Lower leg skin (tissue), 3 donors: Measurements from ENCODE around the gene DGKD.

Experiments
- POLR2A ChIP-seq, 2 donors: fragments of 450-650 bp; IDR thresholded peaks; one replicate each; pipeline ENCODE4 v1.6.1; 2016 to 2017; ENCODE audit warnings: antibody characterized with exemption in 2 of 2, mild to moderate bottlenecking in 1 of 2, moderate library complexity in 1 of 2
- TF ChIP-seq, protein P1 (sequence below), 3 donors: fragments of 450-650 bp; IDR thresholded peaks; one replicate each; pipeline ENCODE4 v1.5.1; 2016; ENCODE audit warnings: antibody characterized with exemption in 3 of 3, mild to moderate bottlenecking in 3 of 3, moderate library complexity in 2 of 3

DNA sequence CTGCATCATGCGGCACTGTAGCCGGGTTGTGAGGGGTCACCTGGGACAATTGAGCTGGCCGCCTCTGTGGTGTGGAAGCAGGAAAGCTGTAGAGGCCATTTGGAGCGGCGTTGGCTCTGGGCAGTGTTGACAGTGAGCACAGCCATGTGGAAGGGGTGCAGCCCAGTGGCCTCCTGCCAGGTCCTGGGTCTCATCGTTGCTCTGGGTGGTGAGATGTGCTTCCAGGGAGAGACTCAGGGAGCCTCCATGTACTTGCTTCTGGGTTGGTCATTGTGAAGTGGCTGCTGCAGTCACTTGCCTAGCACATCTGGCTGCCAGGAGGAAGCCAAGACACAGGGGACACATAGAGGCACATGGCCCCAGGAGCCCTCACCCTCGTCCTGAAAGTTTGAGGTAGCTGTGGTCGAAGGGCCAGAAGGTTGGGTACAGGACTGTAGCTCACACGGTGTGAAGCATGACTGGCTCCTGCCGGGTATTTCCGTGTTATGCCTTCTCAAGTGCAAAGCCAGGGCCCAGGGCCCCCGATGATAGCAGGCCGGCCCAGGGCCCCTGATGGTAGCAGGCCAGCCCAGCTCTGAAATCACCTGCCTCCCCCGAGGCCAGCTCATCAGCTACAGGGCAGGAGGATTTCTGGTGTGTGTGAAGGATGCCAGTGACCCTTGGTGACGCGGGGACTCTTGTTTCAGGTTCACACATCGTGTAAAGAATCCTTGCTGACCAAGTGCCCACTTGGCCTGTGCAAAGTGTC is 82.6 kb downstream of the DGKD start:
- no peak for TF ChIP-seq POLR2A (IDR thresholded peaks at IDR 0.05)
- TF ChIP-seq, protein P1, sequence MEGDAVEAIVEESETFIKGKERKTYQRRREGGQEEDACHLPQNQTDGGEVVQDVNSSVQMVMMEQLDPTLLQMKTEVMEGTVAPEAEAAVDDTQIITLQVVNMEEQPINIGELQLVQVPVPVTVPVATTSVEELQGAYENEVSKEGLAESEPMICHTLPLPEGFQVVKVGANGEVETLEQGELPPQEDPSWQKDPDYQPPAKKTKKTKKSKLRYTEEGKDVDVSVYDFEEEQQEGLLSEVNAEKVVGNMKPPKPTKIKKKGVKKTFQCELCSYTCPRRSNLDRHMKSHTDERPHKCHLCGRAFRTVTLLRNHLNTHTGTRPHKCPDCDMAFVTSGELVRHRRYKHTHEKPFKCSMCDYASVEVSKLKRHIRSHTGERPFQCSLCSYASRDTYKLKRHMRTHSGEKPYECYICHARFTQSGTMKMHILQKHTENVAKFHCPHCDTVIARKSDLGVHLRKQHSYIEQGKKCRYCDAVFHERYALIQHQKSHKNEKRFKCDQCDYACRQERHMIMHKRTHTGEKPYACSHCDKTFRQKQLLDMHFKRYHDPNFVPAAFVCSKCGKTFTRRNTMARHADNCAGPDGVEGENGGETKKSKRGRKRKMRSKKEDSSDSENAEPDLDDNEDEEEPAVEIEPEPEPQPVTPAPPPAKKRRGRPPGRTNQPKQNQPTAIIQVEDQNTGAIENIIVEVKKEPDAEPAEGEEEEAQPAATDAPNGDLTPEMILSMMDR (IDR thresholded peaks at IDR 0.05): no peak
